HepG2 (cell line): ENCODE results near the gene TRIM5. TPM values are rescaled to one million over a fixed set of nuclear protein-coding genes. Genes with fewer than 3 reads are reported as not detected.

ENCODE experiments used
- CENPT ChIP-seq: sonication (generic); formaldehyde crosslinking; IDR thresholded peaks from 2 replicates; pipeline ENCODE4 v1.8.0; 2022; ENCODE audit warnings: low read depth, mild to moderate bottlenecking, moderate library complexity, missing genetic modification reagents
- HDAC1 ChIP-seq: sonication (generic); formaldehyde crosslinking; IDR thresholded peaks from 2 replicates; pipeline ENCODE4 v1.5.1; 2020; ENCODE audit warnings: mild to moderate bottlenecking, missing genetic modification reagents
- HDAC6 ChIP-seq: fragments of 200-600 bp; sonication (generic); IDR thresholded peaks from 2 replicates; pipeline ENCODE4 v1.7.0; 2017; ENCODE audit warnings: mild to moderate bottlenecking, antibody characterized with exemption, low read length, low read depth
- KAT2B ChIP-seq: fragments of 150-350 bp; IDR thresholded peaks from 2 replicates; pipeline ENCODE4 v1.6.1; 2014; ENCODE audit warnings: low read depth, low read length, borderline replicate concordance
- MAX ChIP-seq: IDR thresholded peaks from 2 replicates; pipeline ENCODE4 v1.6.1; 2012; ENCODE audit warnings: inconsistent platforms
- MXI1 ChIP-seq: IDR thresholded peaks from 3 replicates; pipeline ENCODE4 v1.6.1; 2012; ENCODE audit warnings: low read depth, low read length, inconsistent platforms, borderline replicate concordance
- NR3C1 ChIP-seq: sonication (generic); formaldehyde crosslinking; IDR thresholded peaks from 2 replicates; pipeline ENCODE4 v1.4.0; 2020; ENCODE audit warnings: missing genetic modification reagents
- PHF5A ChIP-seq: IDR thresholded peaks from one replicate; pipeline ENCODE4 v1.6.1; 2018; ENCODE audit warnings: low read depth, missing genetic modification reagents; ENCODE audit not compliant: unreplicated experiment
- RFX3 ChIP-seq: IDR thresholded peaks from 2 replicates; pipeline ENCODE4 v1.6.1; 2016; ENCODE audit warnings: missing biosample characterization, missing genetic modification reagents
- RXRB ChIP-seq: IDR thresholded peaks from 2 replicates; pipeline ENCODE4 v1.6.1; 2016; ENCODE audit warnings: borderline replicate concordance, missing genetic modification reagents, missing compliant biosample characterization
- SALL1 ChIP-seq: sonication (generic); formaldehyde crosslinking; IDR thresholded peaks from 2 replicates; pipeline ENCODE4 v1.8.0; 2022; ENCODE audit warnings: mild to moderate bottlenecking, missing genetic modification reagents
- TEAD3 ChIP-seq: optimal IDR thresholded peaks from 2 replicates; pipeline ENCODE3; 2016; ENCODE audit warnings: borderline replicate concordance
- TFDP2 ChIP-seq: sonication (generic); formaldehyde crosslinking; IDR thresholded peaks from 2 replicates; pipeline ENCODE4 v1.4.0; 2020; ENCODE audit warnings: missing genetic modification reagents
- ZFY ChIP-seq: sonication (generic); formaldehyde crosslinking; IDR thresholded peaks from 2 replicates; pipeline ENCODE4 v1.4.0; 2020; ENCODE audit warnings: missing genetic modification reagents
- ZNF230 ChIP-seq: sonication (generic); formaldehyde crosslinking; IDR thresholded peaks from 2 replicates; pipeline ENCODE4 v1.4.0; 2020; ENCODE audit warnings: mild to moderate bottlenecking, missing genetic modification reagents
- ZNF337 ChIP-seq: sonication (generic); formaldehyde crosslinking; IDR thresholded peaks from 2 replicates; pipeline ENCODE4 v1.5.1; 2020; ENCODE audit warnings: missing genetic modification reagents, low read depth, mild to moderate bottlenecking, borderline replicate concordance
- ZNF350 ChIP-seq: sonication (generic); formaldehyde crosslinking; IDR thresholded peaks from 2 replicates; pipeline ENCODE4 v1.4.0; 2020; ENCODE audit warnings: mild to moderate bottlenecking, low read depth, missing genetic modification reagents, borderline replicate concordance
- ZNF354B ChIP-seq: sonication (generic); formaldehyde crosslinking; IDR thresholded peaks from 2 replicates; pipeline ENCODE4 v1.8.0; 2022; ENCODE audit warnings: mild to moderate bottlenecking, missing genetic modification reagents
- ZNF460 ChIP-seq: sonication (generic); formaldehyde crosslinking; IDR thresholded peaks from 2 replicates; pipeline ENCODE4 v1.5.1; 2020; ENCODE audit warnings: missing genetic modification reagents, mild to moderate bottlenecking, borderline replicate concordance
- ZNF619 ChIP-seq: sonication (generic); formaldehyde crosslinking; IDR thresholded peaks from 2 replicates; pipeline ENCODE4 v1.4.0; 2020; ENCODE audit warnings: mild to moderate bottlenecking, missing genetic modification reagents
- ZNF776 ChIP-seq: sonication (generic); formaldehyde crosslinking; IDR thresholded peaks from 2 replicates; pipeline ENCODE4 v1.4.0; 2020; ENCODE audit warnings: mild to moderate bottlenecking, missing genetic modification reagents
- ZNF850 ChIP-seq: sonication (generic); formaldehyde crosslinking; conservative IDR thresholded peaks from 2 replicates; pipeline ENCODE4 v1.9.0; 2021; ENCODE audit warnings: mild to moderate bottlenecking, missing genetic modification reagents
- polyA plus RNA-seq, 8 experiments: library from polyadenylated mRNA; depleted of rRNA in 3 of 8; stranded (reverse) in 7 of 8; unstranded in 1 of 8; fragments of >200 nt; fragmentation: Illumina TruSeq in 4 of 8; extraction: Trizol in 4 of 8; gene quantifications; 2 replicates each; pipeline versions ENCODE4 v1.2.1 to v1.2.3, GENCODE V29; 2011 to 2016; ENCODE audit warnings: low read depth in 4 of 8, missing spikeins in 1 of 8, mixed read lengths in 1 of 8; ENCODE audit not compliant: insufficient read depth in 1 of 8
- total RNA-seq, 5 experiments: library from RNA; depleted of rRNA; stranded (reverse); fragments of >200 nt; fragmentation: Illumina TruSeq; extraction: Trizol; gene quantifications; 2 replicates each; pipeline ENCODE4 v1.2.3, GENCODE V29; 2016; ENCODE audit warnings: low read depth in 1 of 5
- TF ChIP-seq, protein P1 (sequence below): IDR thresholded peaks from 2 replicates; pipeline ENCODE4 v1.6.1; 2016; ENCODE audit warnings: low read depth, borderline replicate concordance
- TF ChIP-seq, protein P2 (sequence below): sonication (generic); formaldehyde crosslinking; IDR thresholded peaks from 2 replicates; pipeline ENCODE4 v1.9.0; 2021; ENCODE audit warnings: missing genetic modification reagents, borderline replicate concordance
- TF ChIP-seq, protein P3 (sequence below): IDR thresholded peaks from 2 replicates; pipeline ENCODE4 v1.6.1; 2012; ENCODE audit warnings: low read depth, low read length, improper control_type of control experiment

TRIM5 gene
- total and polyA plus RNA-seq, 2 of the 13 experiments (the other 11 are each of a cell fraction or from before 2014, with no cell fraction given), result 7.8 to 13.1 TPM

- TF ChIP-seq SALL1 (CRISPR knock-in tag), result peak; percentile 42; the same call in 1 of the 2 replicates
- no peak for TF ChIP-seq NR3C1 (CRISPR knock-in tag)
- peak; percentile 26; the same call in 1 of the 2 replicates for TF ChIP-seq MAX
- peak; percentile 57 for TF ChIP-seq TEAD3 (CRISPR knock-in tag)
- TF ChIP-seq PHF5A, result no peak
- no peak for TF ChIP-seq HDAC6
- TF ChIP-seq, protein P1, sequence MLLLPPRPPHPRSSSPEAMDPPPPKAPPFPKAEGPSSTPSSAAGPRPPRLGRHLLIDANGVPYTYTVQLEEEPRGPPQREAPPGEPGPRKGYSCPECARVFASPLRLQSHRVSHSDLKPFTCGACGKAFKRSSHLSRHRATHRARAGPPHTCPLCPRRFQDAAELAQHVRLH (CRISPR knock-in tag), result 0 out of 2 replicates have a peak, but pooled peaks have one; percentile 19
- TF ChIP-seq ZNF776, result no peak
- TF ChIP-seq, protein P2, sequence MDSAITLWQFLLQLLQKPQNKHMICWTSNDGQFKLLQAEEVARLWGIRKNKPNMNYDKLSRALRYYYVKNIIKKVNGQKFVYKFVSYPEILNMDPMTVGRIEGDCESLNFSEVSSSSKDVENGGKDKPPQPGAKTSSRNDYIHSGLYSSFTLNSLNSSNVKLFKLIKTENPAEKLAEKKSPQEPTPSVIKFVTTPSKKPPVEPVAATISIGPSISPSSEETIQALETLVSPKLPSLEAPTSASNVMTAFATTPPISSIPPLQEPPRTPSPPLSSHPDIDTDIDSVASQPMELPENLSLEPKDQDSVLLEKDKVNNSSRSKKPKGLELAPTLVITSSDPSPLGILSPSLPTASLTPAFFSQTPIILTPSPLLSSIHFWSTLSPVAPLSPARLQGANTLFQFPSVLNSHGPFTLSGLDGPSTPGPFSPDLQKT (CRISPR knock-in tag), result no peak
- peak; percentile 31; the same call in 1 of the 2 replicates for TF ChIP-seq ZNF350 (CRISPR knock-in tag)
- TF ChIP-seq ZNF460 (CRISPR knock-in tag), result no peak
- TF ChIP-seq RFX3 (CRISPR knock-in tag), result no peak
- no peak for TF ChIP-seq ZNF619 (CRISPR knock-in tag)
- peak; percentile 9; the same call in 1 of the 2 replicates for TF ChIP-seq RXRB (CRISPR knock-in tag)
- TF ChIP-seq HDAC1 (CRISPR knock-in tag), result peak; percentile 30; the same call in 1 of the 2 replicates
- no peak for TF ChIP-seq CENPT (CRISPR knock-in tag)
- TF ChIP-seq ZNF230 (CRISPR knock-in tag), result no peak
- TF ChIP-seq ZFY (CRISPR knock-in tag), result peak; percentile 68
- no peak for TF ChIP-seq ZNF850
- TF ChIP-seq TFDP2 (CRISPR knock-in tag), result no peak
- TF ChIP-seq ZNF354B (CRISPR knock-in tag), result no peak
- peak; percentile 23; the same call in 1 of the 3 replicates for TF ChIP-seq MXI1
- TF ChIP-seq, protein P3, sequence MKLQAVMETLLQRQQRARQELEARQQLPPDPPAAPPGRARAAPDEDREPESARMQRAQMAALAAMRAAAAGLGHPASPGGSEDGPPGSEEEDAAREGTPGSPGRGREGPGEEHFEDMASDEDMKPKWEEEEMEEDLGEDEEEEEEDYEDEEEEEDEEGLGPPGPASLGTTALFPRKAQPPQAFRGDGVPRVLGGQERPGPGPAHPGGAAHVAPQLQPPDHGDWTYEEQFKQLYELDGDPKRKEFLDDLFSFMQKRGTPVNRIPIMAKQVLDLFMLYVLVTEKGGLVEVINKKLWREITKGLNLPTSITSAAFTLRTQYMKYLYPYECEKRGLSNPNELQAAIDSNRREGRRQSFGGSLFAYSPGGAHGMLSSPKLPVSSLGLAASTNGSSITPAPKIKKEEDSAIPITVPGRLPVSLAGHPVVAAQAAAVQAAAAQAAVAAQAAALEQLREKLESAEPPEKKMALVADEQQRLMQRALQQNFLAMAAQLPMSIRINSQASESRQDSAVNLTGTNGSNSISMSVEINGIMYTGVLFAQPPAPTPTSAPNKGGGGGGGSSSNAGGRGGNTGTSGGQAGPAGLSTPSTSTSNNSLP, result 0 out of 2 replicates have a peak, but pooled peaks have one; percentile 32
- TF ChIP-seq ZNF337 (CRISPR knock-in tag), result no peak
- no peak for TF ChIP-seq KAT2B
These were observed at the start of gene TRIM5 (continued) for GRCh38 chr11:5684646-5685362.
